GM12878 (cell line): Measurements from ENCODE around the gene NHS. TPM values are rescaled to one million over a fixed set of nuclear protein-coding genes. Genes with fewer than 3 reads are reported as not detected.

Experiments used
- ATAC-seq: fragments of 200-7000 bp; cut with Tn5 transposase; 3 replicates; pipeline ENCODE4 v1.9.1; 2020; ENCODE audit warnings: mild to moderate bottlenecking, moderate library complexity
- BruUV-seq: library from RNA; stranded (reverse); fragments of 400-500 nt; replicated peaks from 2 replicates; lab custom pipeline; 2021; lab: Mats Ljungman, UMichigan
- CTCF ChIA-PET: fragments of 300-600 bp; sonication (Branson Sonifier 250); formaldehyde crosslinking; extraction: SDS; loops from one replicate; lab custom pipeline; 2021; ENCODE audit warnings: inconsistent platforms; lab: Yijun Ruan, JAX
- POLR2A ChIA-PET: fragments of 350-600 bp; formaldehyde crosslinking; extraction: SDS; loops from one replicate; lab custom pipeline; 2021; ENCODE audit warnings: inconsistent platforms; lab: Charles Lee
- RAD21 ChIA-PET: fragments of 300-600 bp; sonication (Branson Sonifier 250); formaldehyde crosslinking; loops from one replicate; lab custom pipeline; 2023; ENCODE audit warnings: antibody characterized with exemption; ENCODE audit not compliant: unreplicated experiment; lab: Charles Lee
- SMC1A ChIA-PET: fragments of 300-600 bp; sonication (Branson Sonifier 250); formaldehyde crosslinking; loops from one replicate; lab custom pipeline; 2023; ENCODE audit not compliant: unreplicated experiment, uncharacterized antibody; lab: Charles Lee
- DNase-seq: peaks from one replicate; pipeline ENCODE4 v3.0.0-alpha.2; 2011; ENCODE audit warnings: low read depth, low spot score
- FAIRE-seq: peaks from 3 replicates; lab custom pipeline; 2011; peaks lifted over from hg19 to GRCh38; lab: Jason Lieb, UNC
- H2AFZ ChIP-seq: 2 replicates; pipeline ENCODE4 v1.6.0; 2011; ENCODE audit warnings: low read depth, low read length, control low read depth; ENCODE audit not compliant: control insufficient read depth
- H3K27ac ChIP-seq: 2 replicates; pipeline ENCODE4 v1.5.1; 2011; ENCODE audit warnings: control low read depth; ENCODE audit not compliant: control insufficient read depth, insufficient read depth
- H3K27me3 ChIP-seq, 2 experiments: replicated peaks in 1 of 2; 2 replicates each; pipeline versions ENCODE4 v1.6.0 to v1.6.1; 2011; ENCODE audit warnings: low read length in 1 of 2; ENCODE audit not compliant: control insufficient read depth in 2 of 2, insufficient read depth in 2 of 2
- H3K36me3 ChIP-seq, 2 experiments: 2 replicates each; pipeline ENCODE4 v1.5.1; 2011; ENCODE audit warnings: low read length in 1 of 2; ENCODE audit not compliant: control insufficient read depth in 2 of 2, insufficient read depth in 2 of 2
- H3K4me1 ChIP-seq: 2 replicates; pipeline ENCODE4 v1.6.1; 2011; ENCODE audit warnings: mild to moderate bottlenecking, low read length, moderate library complexity, mixed read lengths; ENCODE audit not compliant: control insufficient read depth, insufficient read depth
- H3K4me2 ChIP-seq: 2 replicates; pipeline ENCODE4 v1.6.0; 2011; ENCODE audit warnings: control low read depth; ENCODE audit not compliant: control insufficient read depth, insufficient read depth
- H3K4me3 ChIP-seq: fragments of 200-600 bp; sonication (generic); 2 replicates; pipeline ENCODE4 v1.5.1; 2016
- H3K79me2 ChIP-seq: 2 replicates; pipeline ENCODE4 v1.6.0; 2011; ENCODE audit warnings: low read length; ENCODE audit not compliant: control insufficient read depth, insufficient read depth
- H3K9ac ChIP-seq: 2 replicates; pipeline ENCODE4 v1.8.0; 2011; ENCODE audit warnings: low read length, control low read depth, mixed read lengths; ENCODE audit not compliant: control insufficient read depth, insufficient read depth
- H3K9me3 ChIP-seq: replicated peaks from 3 replicates; pipeline ENCODE4 v1.5.1; 2011; ENCODE audit warnings: mild to moderate bottlenecking, low read length; ENCODE audit not compliant: control insufficient read depth, insufficient read depth
- H4K20me1 ChIP-seq: 2 replicates; pipeline ENCODE4 v1.6.0; 2011; ENCODE audit not compliant: control insufficient read depth, insufficient read depth
- CEBPB ChIP-seq, 2 experiments: fragments of 150-350 bp in 1 of 2; IDR thresholded peaks; 2 replicates each; pipeline ENCODE4 v1.6.1; 2012 to 2014; ENCODE audit warnings: low read depth in 2 of 2, low read length in 2 of 2, borderline replicate concordance in 1 of 2, inconsistent platforms in 1 of 2
- CREB1 ChIP-seq: IDR thresholded peaks from 2 replicates; pipeline ENCODE4 v1.6.1; 2012; ENCODE audit warnings: low read depth, mild to moderate bottlenecking, inconsistent platforms
- PAX5 ChIP-seq: IDR thresholded peaks from 2 replicates; pipeline ENCODE4 v1.6.1; 2011; ENCODE audit warnings: low read depth, low read length, borderline replicate concordance
- POLR2AphosphoS2 ChIP-seq: IDR thresholded peaks from 2 replicates; pipeline ENCODE4 v1.6.1; 2011; ENCODE audit warnings: low read depth, mild to moderate bottlenecking, low read length, improper control_type of control experiment, moderate library complexity
- POU2F2 ChIP-seq: IDR thresholded peaks from 3 replicates; pipeline ENCODE4 v1.6.1; 2011; ENCODE audit warnings: low read depth, mild to moderate bottlenecking, low read length, borderline replicate concordance
- RAD21 ChIP-seq: IDR thresholded peaks from 2 replicates; pipeline ENCODE4 v1.6.1; 2011; ENCODE audit warnings: mild to moderate bottlenecking, low read depth, low read length, moderate library complexity; ENCODE audit not compliant: insufficient read depth
- RAD51 ChIP-seq: fragments of 450-650 bp; IDR thresholded peaks from 2 replicates; pipeline ENCODE4 v1.6.1; 2016; ENCODE audit warnings: moderate library complexity, mild to moderate bottlenecking, inconsistent platforms
- SMAD5 ChIP-seq: IDR thresholded peaks from 2 replicates; pipeline ENCODE4 v1.6.1; 2016; ENCODE audit warnings: antibody characterized with exemption, low read depth
- STAT3 ChIP-seq: IDR thresholded peaks from 2 replicates; pipeline ENCODE4 v1.6.1; 2011; ENCODE audit warnings: low read depth, low read length, improper control_type of control experiment
- SUZ12 ChIP-seq: fragments of 200-600 bp; sonication (generic); IDR thresholded peaks from one replicate; pipeline ENCODE4 v1.6.1; 2018; ENCODE audit warnings: antibody characterized with exemption, mild to moderate bottlenecking; ENCODE audit not compliant: unreplicated experiment
- TCF12 ChIP-seq: IDR thresholded peaks from 2 replicates; pipeline ENCODE4 v1.6.1; 2011; ENCODE audit warnings: low read depth, mild to moderate bottlenecking, low read length
- TCF7 ChIP-seq: IDR thresholded peaks from 2 replicates; pipeline ENCODE4 v1.6.1; 2014; ENCODE audit warnings: antibody characterized with exemption, borderline replicate concordance
- ZBTB11 ChIP-seq: fragments of 450-650 bp; formaldehyde crosslinking; IDR thresholded peaks from 2 replicates; pipeline ENCODE4 v1.5.0; 2022; ENCODE audit warnings: mild to moderate bottlenecking, missing genetic modification characterization
- ZBTB40 ChIP-seq: fragments of 450-650 bp; IDR thresholded peaks from 2 replicates; pipeline ENCODE4 v1.6.1; 2016; ENCODE audit warnings: mild to moderate bottlenecking, moderate library complexity, borderline replicate concordance
- WGBS: methylation state at CpG from one replicate; pipeline ENCODE4 v1.1.6; 2016; ENCODE audit warnings: low lambda C conversion rate; ENCODE audit not compliant: insufficient replicate concordance, insufficient coverage; ENCODE audit errors: missing lambda C conversion rate; 5-methylcytosine and 5-hydroxymethylcytosine counted together
- in situ Hi-C: fragments of 300-500 bp; cut with MboI; formaldehyde crosslinking; loops from 9 replicates; pipeline ENCODE4 v1.14.3; 2018; ENCODE audit warnings: mixed read lengths
- intact Hi-C: fragments of 100-400 bp; cut with micrococcal nuclease; formaldehyde crosslinking; loops from one replicate; pipeline ENCODE4 v1.14.2; 2022; ENCODE audit not compliant: unreplicated experiment
- polyA plus RNA-seq, 11 experiments: library from polyadenylated mRNA; depleted of rRNA in 4 of 11; unstranded in 6 of 11; stranded (reverse) in 5 of 11; fragments of >200 nt; fragmentation: Nextera tagmentation in 4 of 11; fragmentation: Illumina TruSeq in 1 of 11; extraction: Ambion mirVana in 4 of 11; extraction: Trizol in 1 of 11; gene quantifications; 1 replicate in 1 of 11; 2 replicates in 10 of 11; pipeline versions ENCODE4 v1.2.1 to v1.2.3, GENCODE V29; 2011 to 2016; ENCODE audit warnings: inconsistent platforms in 2 of 11, missing spikeins in 2 of 11, low read depth in 1 of 11
- total RNA-seq, 4 experiments: library from RNA; depleted of rRNA in 3 of 4; stranded (reverse); fragments of >200 nt in 3 of 4; fragmentation: Illumina TruSeq in 1 of 4; extraction: Trizol in 1 of 4; gene quantifications; 2 replicates each; pipeline versions ENCODE4 v1.2.1 to v1.2.3, GENCODE V29; 2013 to 2021
- TF ChIP-seq, protein P1 (sequence below): IDR thresholded peaks from 2 replicates; pipeline ENCODE4 v1.6.1; 2012; ENCODE audit warnings: low read depth, low read length, improper control_type of control experiment

Gene NHS
- total and polyA plus RNA-seq, 10 of the 15 experiments (the other 5 are each of a cell fraction or from before 2014, with no cell fraction given), result under 0.01 to 0.07 (median 0.03) TPM; not detected in 7

GRCh38 chrX:17474892-17475291 is 99.9 kb downstream of the NHS start:
- Histone ChIP-seq H3K4me3 (no peak overlapping the region), H3K9ac (no peak overlapping the region), H3K36me3 (no peaks in the 10 kb centered on the region), H3K4me1 (no peaks in the 10 kb centered on the region), H3K27ac (no peak overlapping the region), H4K20me1 (no peaks in the 10 kb centered on the region), H3K27me3 (0 out of 4 replicates have a peak, but pooled peaks cover 0 to 4% of the 10 kb centered on the region in 2 experiments), H2AFZ (no peak overlapping the region), H3K4me2 (no peak overlapping the region), H3K79me2 (no peaks in the 10 kb centered on the region), H3K9me3 (no peaks in the 10 kb centered on the region)
- FAIRE-seq, result no peak
- SMC1A ChIA-PET, result no interaction called here
- in situ Hi-C loops, result no loop called here
- no TSS peak for BruUV-seq
- WGBS, result 0% methylated on average over 2 of the region's 2 CpGs
- no peak for DNase-seq
- POLR2A ChIA-PET, result no interaction called here
- CTCF ChIA-PET, result no interaction called here
- ATAC-seq, result no peak
- RAD21 ChIA-PET, result no interaction called here
- intact Hi-C loops, result no loop called here
- TF ChIP-seq ZBTB40 (no peak), TCF7 (no peak), POLR2AphosphoS2 (no peak), CREB1 (no peak), TCF12 (no peak), ZBTB11 (CRISPR knock-in tag) (no peak), CEBPB (IDR thresholded peaks at IDR 0.05; ENCODE audit: borderline replicate concordance in 1 of 2, low read depth in 2 of 2, low read length in 2 of 2) (no peak), POU2F2 (no peak), RAD51 (no peak), RAD21 (no peak), PAX5 (no peak), SUZ12 (no peak), SMAD5 (no peak), STAT3 (no peak)
- TF ChIP-seq, protein P1, sequence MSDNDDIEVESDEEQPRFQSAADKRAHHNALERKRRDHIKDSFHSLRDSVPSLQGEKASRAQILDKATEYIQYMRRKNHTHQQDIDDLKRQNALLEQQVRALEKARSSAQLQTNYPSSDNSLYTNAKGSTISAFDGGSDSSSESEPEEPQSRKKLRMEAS, result no peak
